Measurements from ENCODE around the gene STPG2. TPM values are rescaled to one million over a fixed set of nuclear protein-coding genes. Genes with fewer than 3 reads are reported as not detected.

Gene STPG2
- total and polyA plus RNA-seq, 4 donors, result 0.10 to 1.6 (median 0.27) TPM

- no peak overlapping the region for H3K4me3 ChIP-seq
- no peak for TF ChIP-seq CTCF (IDR thresholded peaks at IDR 0.05; ENCODE audit: control extremely low read depth, extremely low read depth)
- 89% methylated on average over 7 of the region's 7 CpGs for WGBS, 2 donors
These were observed 87.3 kb downstream of the STPG2 start for GRCh38 chr4:98055800-98056501.

DNA sequence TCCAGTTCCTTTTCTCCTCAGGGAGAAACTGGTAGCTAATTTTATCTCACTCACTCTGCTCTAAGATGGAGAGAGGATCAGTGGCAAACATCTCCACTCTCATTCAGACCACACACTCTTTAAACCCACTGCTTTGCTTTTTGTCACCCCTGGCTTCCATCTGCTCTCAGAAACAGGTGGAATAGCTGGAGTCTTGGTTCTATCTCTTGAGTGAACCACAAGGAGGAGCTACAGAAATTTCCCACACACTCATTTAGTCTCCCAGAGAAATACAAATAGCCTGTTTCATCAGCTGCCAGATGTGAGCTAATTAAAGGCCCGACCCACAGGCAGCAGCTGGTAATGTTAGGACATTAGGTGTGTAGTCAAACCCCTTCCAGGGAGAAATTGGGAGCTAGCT is 96.6 kb downstream of the STPG2 start:
- 52 to 62% methylated on average over 1 of the region's 1 CpG for WGBS, 2 donors
- Histone ChIP-seq H3K4me1 (ENCODE audit: control insufficient read depth in 5 of 5, insufficient read depth in 5 of 5, low read length in 5 of 5) (no peaks in the 10 kb centered on the region), H3K27me3 (ENCODE audit: control insufficient read depth in 3 of 3, insufficient read depth in 3 of 3, low read length in 2 of 3) (no peaks in the 10 kb centered on the region), H3K9me3 (ENCODE audit: control insufficient read depth in 4 of 4, insufficient read depth in 3 of 4, low read length in 3 of 4) (peaks cover 0 to 7% (median 0%) of the 10 kb centered on the region in 4 donors), H3K9ac (ENCODE audit: insufficient read depth in 1 of 2, low read length in 2 of 2) (no peak overlapping the region), H3K4me3 (no peak overlapping the region), H3K27ac (ENCODE audit: low read depth in 1 of 2, low read length in 1 of 2) (no peak overlapping the region), H3K36me3 (ENCODE audit: control insufficient read depth in 4 of 4, insufficient read depth in 4 of 4, low read length in 4 of 4) (no peaks in the 10 kb centered on the region)
- no peak for DNase-seq
- no peak for ATAC-seq (ENCODE audit: insufficient read depth, low FRiP score)
- TF ChIP-seq CTCF (IDR thresholded peaks at IDR 0.05; ENCODE audit: control extremely low read depth, extremely low read depth), result no peak

More at GRCh38 chr4:98055800-98056501, 87.3 kb downstream of the STPG2 start:
- Histone ChIP-seq H3K9ac (ENCODE audit: insufficient read depth in 1 of 2, low read length in 2 of 2) (no peak overlapping the region), H3K36me3 (ENCODE audit: control insufficient read depth in 4 of 4, insufficient read depth in 4 of 4, low read length in 4 of 4) (no peaks in the 10 kb centered on the region), H3K9me3 (ENCODE audit: control insufficient read depth in 4 of 4, insufficient read depth in 3 of 4, low read length in 3 of 4) (peaks cover 0 to 10% (median 5%) of the 10 kb centered on the region in 4 donors), H3K4me1 (ENCODE audit: control insufficient read depth in 5 of 5, insufficient read depth in 5 of 5, low read length in 5 of 5) (no peaks in the 10 kb centered on the region), H3K27me3 (ENCODE audit: control insufficient read depth in 3 of 3, insufficient read depth in 3 of 3, low read length in 2 of 3) (no peaks in the 10 kb centered on the region), H3K27ac (ENCODE audit: low read depth in 1 of 2, low read length in 1 of 2) (no peak overlapping the region)
- ATAC-seq (ENCODE audit: insufficient read depth, low FRiP score), result no peak
- DNase-seq, result no peak

GRCh38 chr4:98030059-98030458 is 113.2 kb downstream of the STPG2 start:
- Histone ChIP-seq H3K27me3 (ENCODE audit: control insufficient read depth in 3 of 3, insufficient read depth in 3 of 3, low read length in 2 of 3) (no peaks in the 10 kb centered on the region), H3K9me3 (ENCODE audit: control insufficient read depth in 4 of 4, insufficient read depth in 3 of 4, low read length in 3 of 4) (peaks cover 0 to 16% (median 0%) of the 10 kb centered on the region in 4 donors), H3K4me3 (no peak overlapping the region), H3K36me3 (ENCODE audit: control insufficient read depth in 4 of 4, insufficient read depth in 4 of 4, low read length in 4 of 4) (no peaks in the 10 kb centered on the region), H3K4me1 (ENCODE audit: control insufficient read depth in 5 of 5, insufficient read depth in 5 of 5, low read length in 5 of 5) (no peaks in the 10 kb centered on the region), H3K9ac (ENCODE audit: insufficient read depth in 1 of 2, low read length in 2 of 2) (no peak overlapping the region), H3K27ac (ENCODE audit: low read depth in 1 of 2, low read length in 1 of 2) (no peak overlapping the region)
- 76 to 85% methylated on average over 1 of the region's 1 CpG for WGBS, 2 donors
- ATAC-seq (ENCODE audit: insufficient read depth, low FRiP score) (no peak), DNase-seq (no peak)
- TF ChIP-seq CTCF (IDR thresholded peaks at IDR 0.05; ENCODE audit: control extremely low read depth, extremely low read depth), result no peak
